Inferior parietal cortex (tissue), 1 donor: ENCODE measurements around the gene CALU.

Experiments
- DNase-seq: peaks from one replicate; pipeline ENCODE4 v3.0.0-alpha.2; 2016; ENCODE audit errors: extremely low spot score

The CALU gene

DNA sequence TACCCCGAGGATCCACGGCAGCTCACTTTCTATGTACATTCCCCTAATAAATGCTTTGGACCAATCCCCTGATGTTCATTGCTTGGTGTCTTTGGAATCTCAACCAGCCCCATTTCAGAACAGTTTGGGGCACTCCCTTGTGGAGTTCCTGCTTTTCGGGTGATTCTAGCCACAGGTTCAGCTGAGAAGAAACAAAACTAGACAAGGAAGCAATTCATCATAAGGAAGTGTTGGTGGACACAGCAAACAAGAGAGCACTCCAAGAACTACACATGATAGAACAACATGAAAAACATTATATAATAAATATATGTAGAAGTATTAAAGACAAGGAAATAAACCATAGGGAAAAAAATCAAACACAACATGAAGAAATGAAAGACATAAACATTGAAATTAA is 46.6 kb downstream of the CALU start:
- DNase-seq, result no peak

DNA sequence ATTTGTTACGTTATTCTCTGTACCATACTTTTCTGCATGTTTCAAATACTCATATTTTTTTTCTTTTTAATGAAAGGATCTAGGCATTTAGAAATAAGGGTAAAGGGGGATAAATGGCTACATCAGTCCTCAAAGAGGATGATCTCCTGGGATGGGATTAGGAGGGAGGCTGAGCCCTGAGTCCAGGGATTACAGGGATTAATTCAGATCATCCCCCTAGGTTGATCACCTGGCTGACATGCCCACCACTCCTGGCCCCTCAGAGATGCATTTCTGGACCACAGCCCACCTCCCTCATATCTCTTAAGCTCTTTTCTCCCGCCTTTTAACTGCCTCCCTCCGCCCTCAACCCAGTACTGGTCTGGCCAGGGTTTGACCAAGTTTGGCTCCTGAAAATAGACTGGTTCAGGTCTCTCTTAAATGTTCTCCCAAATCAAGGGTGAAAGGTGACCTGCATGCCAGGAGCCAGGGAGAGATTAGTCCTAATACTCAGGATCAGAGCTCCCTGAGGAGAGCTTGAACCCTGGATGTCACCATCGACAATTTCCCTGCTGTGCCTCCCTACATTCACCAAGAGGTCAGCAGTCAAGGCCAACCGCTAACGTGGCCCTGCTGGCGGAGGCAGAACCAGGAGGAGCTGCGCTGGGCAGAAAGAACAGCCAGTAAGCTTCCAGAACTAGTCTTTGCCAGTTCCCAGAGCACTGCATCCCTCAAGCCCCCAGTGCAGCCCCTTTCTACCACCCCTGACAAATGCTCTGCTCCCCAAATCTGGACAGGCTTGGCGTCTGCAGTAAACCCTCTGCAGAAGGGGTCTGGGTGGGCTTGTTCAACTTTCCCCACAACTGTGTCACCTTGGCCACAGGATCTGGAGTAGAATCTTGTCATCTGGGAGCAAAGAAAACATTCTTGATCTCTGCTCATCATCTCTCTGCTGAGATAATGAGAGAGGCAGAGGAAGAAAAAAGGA is 49.6 kb downstream of the CALU start:
- DNase-seq, result no peak

DNA sequence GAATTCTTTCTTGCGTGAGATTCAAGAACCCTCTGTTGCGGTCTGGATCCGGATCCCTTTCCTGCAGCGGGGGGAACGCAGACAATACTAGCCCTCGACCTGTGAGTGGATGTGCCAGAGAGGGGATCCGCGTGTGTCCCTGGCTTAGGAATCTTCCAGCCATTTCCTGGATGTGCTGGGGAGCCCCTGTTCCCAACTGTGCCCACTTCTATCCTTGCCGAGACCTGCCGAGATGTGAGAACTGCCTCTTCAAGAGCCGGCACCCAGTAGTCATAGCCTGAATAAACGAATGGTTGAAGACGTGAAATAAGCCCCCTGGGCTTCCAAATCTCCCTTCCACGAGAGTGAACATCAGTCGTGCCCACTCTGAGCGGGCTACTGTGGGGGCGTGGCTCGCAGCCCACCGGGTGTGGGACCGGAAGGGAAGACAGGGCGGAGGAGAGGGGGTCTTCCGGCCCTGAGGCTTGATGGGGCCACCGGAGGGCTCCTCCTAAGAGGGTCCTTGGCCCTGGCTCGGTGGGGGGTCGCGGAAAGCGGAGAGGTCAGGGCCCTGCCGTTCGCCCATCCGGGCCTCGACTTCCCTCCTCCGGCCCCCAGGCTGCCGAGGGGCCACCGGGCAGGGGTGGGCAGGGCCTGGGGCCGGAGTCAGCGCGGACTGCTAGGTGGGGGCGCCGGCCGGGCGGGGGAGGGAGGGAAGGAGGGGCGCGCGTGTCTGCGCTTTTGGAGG is 51.3 kb downstream of the CALU start:
- no peak for DNase-seq

DNA sequence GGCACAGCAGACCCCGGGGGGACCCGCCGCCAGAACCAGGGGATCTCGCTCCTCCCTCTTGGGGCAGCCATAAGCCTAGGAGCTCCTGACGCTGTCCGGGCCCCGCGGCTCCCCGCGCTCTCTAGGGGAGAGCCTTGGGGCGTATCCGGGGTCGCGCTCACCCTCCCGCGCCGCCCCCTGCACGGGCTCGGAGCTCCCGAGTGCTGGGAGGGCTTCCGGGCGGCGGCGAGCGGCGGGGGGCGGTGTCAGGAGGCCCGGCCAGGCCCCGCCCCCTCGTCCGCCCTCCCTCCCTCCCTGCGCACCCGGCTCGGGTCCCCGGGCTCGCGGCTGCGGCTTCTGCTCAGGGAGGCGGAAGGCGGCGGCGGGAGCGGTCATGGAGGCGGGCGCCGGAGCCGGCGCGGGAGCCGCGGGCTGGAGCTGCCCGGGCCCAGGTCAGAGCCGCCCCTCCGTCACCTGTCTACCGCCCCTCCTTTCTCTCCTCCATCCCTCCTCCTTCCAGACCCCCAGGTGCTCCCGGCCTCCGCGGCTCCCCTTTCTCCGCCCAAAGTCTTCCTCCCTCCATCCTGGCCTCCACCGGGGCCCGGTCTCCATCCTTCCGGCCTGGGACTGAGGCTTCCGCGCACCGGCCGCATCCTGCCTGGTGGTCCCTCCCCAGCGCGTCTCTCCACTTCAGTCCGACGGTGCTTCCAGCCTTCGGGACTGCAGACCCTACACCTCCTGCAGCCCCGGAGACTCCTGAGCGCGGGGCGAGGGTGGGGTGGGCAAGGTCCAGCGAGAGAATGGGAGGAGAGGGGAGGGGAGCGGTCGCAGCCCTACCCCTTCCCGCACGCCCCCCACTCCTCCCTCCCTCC is 52.2 kb downstream of the CALU start, which contains the start of gene CCDC136:
CCDC136 (plus strand) TSS at position 848 of the 851 bp plus-strand sequence. CDS start 444 bp downstream, outside the sequence.
- peak; percentile 56 for DNase-seq

DNA sequence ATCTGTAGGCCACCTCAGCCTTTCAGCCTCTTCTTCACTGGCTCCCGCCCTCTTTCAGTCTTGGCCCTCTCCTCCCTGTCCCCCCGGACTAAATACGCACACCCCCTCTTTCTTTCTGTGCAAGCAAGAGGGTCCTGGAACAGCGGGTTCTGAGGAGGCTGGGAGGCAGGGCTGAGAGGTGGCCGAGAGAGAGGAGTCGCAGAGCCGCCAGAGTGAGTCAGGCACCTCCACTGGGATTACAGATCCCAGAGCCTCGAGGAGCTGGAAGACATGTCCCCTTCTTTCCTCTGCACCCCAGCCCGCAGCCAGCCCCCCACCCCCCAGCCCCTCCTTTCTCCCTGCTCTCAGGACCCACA is 52.8 kb downstream of the CALU start:
- DNase-seq, result no peak

DNA sequence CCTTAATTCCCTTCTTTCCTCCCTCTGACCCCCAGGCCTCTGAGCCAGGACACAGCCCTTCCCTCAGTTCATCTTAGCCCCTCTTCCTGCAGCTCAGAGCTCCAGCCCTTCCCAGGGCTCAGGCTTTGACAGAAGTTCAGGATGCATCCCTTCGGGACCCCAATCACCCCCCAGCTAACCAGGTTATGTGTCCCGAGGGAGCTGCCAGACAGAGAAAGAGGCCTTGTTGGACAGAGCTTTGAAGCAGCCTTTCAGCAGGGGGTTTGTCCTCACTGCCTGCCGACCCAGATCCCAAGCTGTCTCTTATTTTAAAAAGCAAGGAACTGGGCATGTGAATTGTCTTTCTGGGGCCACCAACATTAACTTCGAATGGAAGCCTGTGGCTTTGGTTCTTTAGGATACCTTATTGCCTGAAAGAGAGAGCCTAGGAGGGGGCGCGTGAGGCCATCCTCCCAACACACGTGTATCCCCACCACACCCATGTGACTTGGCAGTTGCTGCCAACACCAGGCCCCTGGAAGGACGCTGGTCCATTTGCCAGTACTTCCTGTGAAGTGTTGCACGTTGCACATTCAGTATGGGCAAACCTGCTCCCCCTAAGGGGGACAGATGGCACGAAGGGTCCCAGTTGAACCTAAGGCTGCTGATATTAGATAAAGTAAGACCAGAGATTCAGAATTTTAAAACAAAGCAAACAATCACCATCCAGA is 53.5 kb downstream of the CALU start:
- DNase-seq, result peak; percentile 22

DNA sequence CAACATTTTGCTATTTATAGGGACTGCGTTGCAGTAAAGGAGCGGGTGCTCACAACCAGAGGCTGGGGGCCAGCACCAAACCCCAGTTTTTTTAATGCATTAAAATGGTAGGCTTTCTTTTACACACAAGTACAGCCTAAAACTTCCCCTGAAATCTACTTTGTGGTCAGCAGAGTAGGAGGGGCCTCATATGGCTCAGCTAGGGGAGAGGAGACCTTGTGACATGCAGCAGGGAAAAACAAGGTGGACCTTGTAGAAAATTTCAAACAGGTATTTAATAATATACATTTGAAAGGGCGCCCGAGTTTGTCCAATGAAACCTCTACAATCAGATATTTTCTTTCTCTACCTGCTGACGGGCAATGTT is 54.0 kb downstream of the CALU start:
- no peak for DNase-seq

DNA sequence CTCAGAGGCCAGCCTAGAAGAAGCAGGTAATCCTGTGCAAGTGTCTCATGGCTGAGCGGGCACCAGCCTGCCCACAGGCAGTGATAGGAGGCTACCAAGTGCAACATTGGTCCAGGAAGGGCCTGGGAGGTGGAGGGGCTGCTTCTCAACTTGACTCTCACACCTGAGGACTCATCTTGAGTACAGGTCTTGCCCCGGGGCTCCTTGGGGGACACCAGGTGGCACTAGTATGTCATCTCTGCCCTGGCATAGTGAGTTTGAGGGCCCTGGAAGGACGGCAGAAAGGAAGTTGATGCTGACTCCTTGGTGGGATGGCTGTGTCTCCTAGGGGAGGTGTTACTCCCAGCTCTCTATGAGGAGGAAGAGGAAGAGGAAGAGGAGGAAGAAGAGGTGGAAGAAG is 54.9 kb downstream of the CALU start:
- DNase-seq, result no peak

DNA sequence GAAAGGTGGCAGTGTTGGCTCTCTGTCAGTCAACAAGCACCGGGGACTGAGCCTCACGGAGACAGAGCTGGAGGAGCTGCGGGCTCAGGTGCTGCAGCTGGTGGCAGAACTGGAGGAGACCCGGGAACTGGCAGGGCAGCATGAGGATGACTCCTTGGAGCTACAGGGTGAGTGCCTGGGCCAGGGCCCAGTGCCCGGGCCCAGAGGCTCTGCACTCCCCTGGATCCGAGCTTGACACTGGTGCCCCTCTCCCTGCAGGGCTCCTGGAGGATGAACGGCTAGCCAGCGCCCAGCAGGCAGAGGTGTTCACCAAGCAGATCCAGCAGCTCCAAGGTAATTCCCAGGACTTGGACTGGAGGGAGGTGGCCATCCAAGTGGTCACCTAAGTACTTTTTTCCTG is 55.3 kb downstream of the CALU start:
- no peak for DNase-seq

DNA sequence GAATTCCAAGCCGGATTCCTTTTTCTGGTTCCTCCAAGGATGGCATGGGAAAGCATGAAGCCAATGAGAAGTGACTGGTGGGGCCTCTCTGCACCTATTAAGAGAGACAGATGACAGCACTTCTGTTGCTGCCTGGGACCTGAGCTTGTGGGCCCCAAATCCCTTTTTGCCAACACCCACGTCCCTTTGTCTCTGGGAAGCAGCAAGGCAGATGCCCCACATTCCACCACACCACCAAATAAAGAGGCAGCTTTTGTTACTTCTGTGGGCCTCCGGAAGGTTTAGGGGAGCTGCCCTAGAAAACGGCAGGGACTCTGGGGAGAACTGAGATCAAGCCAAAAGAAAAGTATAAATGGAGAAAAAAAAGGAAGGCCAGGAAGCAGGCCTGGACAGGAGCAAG is 56.0 kb downstream of the CALU start:
- DNase-seq, result no peak

DNA sequence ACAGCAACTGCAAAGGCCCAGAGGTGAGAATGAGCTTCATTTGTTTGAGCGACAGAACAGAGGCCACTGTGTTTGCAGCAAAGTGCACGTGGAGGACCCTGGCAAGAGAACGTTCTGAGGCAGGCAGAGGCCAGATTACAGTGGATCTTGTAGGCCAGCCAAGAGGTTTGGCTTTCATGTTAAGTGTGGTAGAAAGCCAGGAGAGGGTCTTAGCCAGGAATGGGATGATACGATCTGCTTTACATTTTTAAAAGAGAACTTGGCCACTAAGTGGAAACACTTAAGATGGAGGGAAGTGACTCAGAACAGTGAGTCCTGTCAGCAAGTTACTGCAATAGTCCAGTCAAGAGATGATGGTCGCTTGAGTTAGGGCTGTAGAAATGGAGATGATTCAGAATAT is 57.2 kb downstream of the CALU start:
- no peak for DNase-seq

DNA sequence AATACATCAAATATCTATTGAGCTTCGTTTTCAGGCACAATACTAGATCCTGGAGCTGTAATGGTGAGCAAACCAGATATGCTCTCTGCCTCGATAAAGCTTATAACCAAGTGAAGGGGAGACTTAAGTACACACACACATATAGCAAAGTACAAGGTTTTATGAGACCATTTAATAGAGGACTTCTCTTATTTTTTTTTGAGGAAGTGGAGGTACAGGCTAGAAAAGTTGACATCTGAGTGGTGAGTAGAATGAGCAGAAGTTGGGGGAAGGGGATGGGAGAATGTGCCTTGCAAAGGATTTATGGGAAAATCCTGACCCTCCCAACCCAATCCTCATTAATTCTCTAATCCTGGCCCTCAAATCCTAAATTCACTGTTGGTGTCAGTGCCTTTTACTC is 60.3 kb downstream of the CALU start:
- DNase-seq, result no peak

DNA sequence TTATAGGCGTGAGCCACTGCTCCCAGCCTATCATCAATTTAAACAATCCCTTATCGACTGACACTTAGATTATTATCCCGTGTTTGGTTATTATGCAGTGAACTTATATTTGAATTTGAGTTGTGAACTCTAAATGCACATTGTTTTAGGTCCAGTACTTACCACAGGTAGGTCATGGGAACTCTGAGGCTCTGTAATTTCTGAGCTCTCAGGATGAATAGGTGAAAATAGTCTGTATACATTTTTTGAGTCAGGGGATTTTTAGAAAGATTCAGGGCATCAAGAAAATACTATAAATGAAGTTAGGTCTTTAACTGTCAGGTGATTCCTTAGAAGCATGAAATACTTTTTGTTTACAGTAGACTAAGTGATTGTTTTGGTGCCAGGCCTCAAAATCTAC is 61.4 kb downstream of the CALU start:
- DNase-seq, result no peak

DNA sequence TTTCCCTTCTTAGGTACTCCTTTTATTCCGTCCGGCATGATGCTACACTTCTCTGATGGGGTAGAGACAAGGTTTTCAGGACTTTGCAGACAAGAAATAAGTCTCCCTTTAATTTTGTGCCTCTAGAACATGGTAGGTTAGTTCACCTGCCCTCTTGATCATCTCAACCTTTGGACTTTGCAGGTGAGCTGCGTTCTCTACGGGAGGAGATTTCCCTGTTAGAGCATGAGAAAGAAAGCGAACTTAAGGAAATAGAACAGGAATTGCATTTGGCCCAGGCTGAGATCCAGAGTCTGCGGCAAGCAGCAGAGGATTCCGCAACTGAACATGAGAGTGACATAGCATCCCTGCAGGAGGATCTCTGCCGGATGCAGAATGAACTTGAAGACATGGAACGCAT is 61.8 kb downstream of the CALU start:
- DNase-seq, result no peak

DNA sequence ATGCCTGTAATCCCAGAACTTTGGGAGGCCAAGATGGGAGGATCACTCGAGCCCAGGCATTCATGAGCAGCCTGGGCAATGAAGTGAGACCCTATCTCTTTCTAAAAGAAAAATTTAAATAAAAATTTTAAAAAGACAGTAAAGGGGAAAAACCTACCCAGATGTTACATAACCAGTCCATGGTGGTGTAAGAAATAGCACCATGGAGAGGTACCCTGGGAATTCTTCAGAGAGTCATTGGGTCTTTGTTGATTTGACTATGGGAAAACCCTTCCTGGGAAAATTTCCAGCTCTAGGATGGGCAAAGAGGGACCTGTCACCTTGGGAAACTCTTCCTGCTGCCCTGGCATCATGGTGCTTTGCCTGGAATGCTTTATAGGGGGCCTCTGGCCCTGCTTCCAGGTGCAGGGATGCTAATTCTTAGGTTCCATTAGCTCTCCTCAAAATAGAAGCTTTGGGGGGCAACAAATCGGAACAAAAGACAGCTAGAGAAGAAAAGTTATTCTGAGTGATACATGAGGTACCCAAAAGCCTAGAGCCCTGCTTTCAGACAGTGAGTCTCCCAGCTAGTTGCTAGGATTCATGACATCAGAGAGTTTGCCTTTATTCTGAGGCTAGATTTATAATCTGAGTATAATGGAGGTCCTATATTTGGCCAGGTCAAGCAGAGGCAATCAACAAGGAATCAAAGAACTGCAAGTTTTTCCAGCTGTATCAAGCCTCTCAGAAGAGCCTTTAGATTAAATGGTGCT is 62.7 kb downstream of the CALU start:
- DNase-seq, result no peak

DNA sequence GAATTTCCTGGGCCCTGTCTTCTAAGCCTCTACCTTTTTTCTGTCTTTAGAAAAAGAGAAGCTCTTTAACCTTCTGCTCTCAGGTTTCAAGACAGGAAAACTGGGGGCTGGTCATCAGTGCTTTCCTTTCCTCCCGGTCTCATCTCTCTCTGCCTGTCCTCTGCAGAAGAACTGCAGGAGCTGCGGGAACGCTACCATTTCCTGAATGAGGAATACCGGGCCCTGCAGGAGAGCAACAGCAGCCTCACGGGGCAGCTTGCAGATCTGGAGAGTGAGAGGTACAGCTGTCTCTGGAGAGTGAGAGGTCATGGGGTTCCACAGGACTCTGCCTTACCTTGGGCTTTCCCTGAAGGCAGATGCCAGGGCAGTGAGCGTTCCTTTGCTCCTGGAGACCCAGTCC is 65.3 kb downstream of the CALU start:
- DNase-seq, result no peak

DNA sequence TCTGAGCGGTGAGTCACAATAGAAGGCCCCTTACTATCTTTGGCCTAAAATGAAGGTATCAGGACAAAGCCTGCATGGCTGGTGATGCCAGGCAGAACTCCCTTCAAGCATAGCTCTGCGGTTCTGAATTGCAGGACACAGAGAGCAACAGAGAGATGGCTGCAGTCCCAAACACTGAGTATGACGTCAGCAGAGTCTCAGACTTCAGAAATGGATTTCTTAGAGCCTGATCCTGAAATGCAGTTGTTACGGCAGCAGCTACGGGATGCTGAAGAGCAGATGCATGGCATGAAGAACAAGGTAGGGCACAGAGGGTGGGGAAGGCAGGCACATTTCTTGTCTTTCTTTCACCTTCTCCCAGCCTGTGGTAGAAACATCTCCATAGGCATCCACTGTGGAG is 66.1 kb downstream of the CALU start:
- no peak for DNase-seq

DNA sequence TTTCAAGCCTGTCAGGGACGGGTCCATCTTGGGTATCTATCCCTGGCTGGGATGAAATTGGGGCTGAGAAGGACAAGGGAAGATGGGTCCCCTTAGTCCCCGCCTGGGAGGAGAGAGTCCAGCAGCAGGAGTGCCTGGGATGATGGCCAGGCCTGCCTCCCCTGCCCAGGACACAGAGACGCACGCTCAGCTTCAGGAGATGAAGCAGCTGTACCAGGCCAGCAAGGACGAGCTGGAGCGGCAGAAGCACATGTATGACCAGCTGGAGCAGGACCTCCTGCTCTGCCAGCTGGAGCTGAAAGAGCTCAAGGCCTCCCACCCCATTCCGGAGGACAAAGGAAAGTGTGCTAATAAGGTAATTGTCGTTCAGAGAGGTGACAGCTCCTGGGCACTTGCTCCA is 68.0 kb downstream of the CALU start:
- DNase-seq, result no peak

DNA sequence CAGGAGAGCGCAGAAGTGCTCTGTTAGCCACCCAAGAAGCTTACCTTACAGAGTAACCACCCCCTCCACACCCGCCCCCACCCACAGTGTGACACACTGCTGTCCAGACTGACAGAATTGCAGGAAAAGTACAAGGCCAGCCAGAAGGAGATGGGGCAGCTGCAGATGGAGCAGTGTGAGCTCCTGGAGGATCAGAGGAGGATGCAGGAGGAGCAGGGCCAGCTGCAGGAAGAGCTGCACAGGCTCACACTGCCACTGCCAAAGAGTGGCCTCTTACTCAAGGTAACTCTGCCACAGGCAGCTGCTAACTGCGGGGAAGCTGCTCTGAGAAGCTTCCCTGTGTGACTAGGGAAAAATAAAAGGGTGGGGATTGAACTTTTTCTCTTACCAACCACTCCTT is 70.2 kb downstream of the CALU start:
- DNase-seq, result no peak

DNA sequence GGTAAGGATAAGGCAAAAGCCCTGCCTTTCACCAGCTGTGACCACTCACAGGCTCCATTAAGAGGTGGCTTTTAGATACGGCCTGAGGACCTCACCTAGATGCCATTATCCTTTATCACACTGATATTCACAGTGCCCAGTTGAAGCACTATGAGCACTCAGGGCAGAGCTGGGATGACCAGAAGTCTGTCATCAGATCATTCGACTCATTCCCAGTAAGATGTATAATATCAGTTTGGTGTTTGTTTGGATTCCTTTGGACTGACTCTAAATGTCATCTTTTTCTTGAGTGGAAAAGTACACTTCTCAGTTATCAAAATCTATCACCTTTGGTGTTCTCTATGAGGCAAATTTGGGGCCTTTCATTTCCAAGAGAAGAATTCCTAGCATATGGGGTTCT is 71.3 kb downstream of the CALU start:
- DNase-seq, result no peak

DNA sequence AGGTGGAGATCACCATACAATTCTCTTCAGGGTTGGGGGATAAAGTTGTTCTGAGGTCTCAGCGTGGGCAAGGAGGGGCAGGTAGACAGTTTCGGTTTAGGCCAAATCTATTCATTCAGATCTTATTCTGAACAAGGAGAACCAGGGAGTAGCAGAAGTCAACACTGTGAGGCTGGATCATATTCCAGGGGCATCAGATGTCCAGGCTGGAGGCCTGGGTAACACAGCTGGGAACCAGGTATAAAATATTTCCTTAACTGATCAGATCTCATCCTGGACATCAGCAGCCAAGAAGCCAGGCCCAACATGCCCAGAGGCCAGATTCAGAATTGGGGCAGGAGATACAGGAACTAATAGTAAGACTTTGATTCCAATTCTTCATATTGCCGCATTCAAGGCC is 71.8 kb downstream of the CALU start:
- no peak for DNase-seq
